H9 (cell line): ENCODE results near the gene C7. TPM values are rescaled to one million over a fixed set of nuclear protein-coding genes. Genes with fewer than 3 reads are reported as not detected.

Source experiments
- DNase-seq: peaks from one replicate; pipeline ENCODE4 v3.0.0-alpha.2; 2017
- H2AFZ ChIP-seq: one replicate; pipeline ENCODE4 v1.6.1; 2013; ENCODE audit warnings: mild to moderate bottlenecking, low read length, control low read depth, moderate library complexity
- H2AK5ac ChIP-seq: 2 replicates; pipeline ENCODE4 v1.6.1; 2013; ENCODE audit warnings: low read length, control low read depth, mixed read lengths; ENCODE audit not compliant: insufficient read length
- H2BK120ac ChIP-seq: one replicate; pipeline ENCODE4 v1.6.1; 2013; ENCODE audit warnings: low read depth, mild to moderate bottlenecking, low read length, control low read depth, inconsistent platforms; ENCODE audit not compliant: poor library complexity, severe bottlenecking
- H2BK12ac ChIP-seq: 2 replicates; pipeline ENCODE4 v1.6.1; 2013; ENCODE audit warnings: low read length, control low read depth, mixed read lengths, low read depth; ENCODE audit not compliant: insufficient read length
- H2BK15ac ChIP-seq: 2 replicates; pipeline ENCODE4 v1.6.1; 2013; ENCODE audit warnings: low read depth, low read length, control low read depth
- H2BK20ac ChIP-seq: one replicate; pipeline ENCODE4 v1.6.1; 2013; ENCODE audit warnings: low read depth, mild to moderate bottlenecking, low read length, control low read depth, inconsistent platforms; ENCODE audit not compliant: poor library complexity, severe bottlenecking
- H2BK5ac ChIP-seq: 2 replicates; pipeline ENCODE4 v1.6.1; 2013; ENCODE audit warnings: low read length, control low read depth, mixed read lengths; ENCODE audit not compliant: insufficient read length
- H3K14ac ChIP-seq: 2 replicates; pipeline ENCODE4 v1.6.1; 2013; ENCODE audit warnings: low read length, control low read depth; ENCODE audit not compliant: insufficient read depth
- H3K18ac ChIP-seq: 2 replicates; pipeline ENCODE4 v1.6.1; 2013; ENCODE audit warnings: low read depth, mild to moderate bottlenecking, mixed read lengths, low read length, control low read depth; ENCODE audit not compliant: insufficient read length
- H3K23ac ChIP-seq: 2 replicates; pipeline ENCODE4 v1.6.1; 2013; ENCODE audit warnings: low read length, control low read depth, mixed read lengths, low read depth; ENCODE audit not compliant: insufficient read length
- H3K23me2 ChIP-seq: 2 replicates; pipeline ENCODE4 v1.6.1; 2013; ENCODE audit warnings: low read depth, mild to moderate bottlenecking, mixed read lengths, low read length, control low read depth; ENCODE audit not compliant: insufficient read length, poor library complexity, severe bottlenecking
- H3K27ac ChIP-seq: 2 replicates; pipeline ENCODE4 v1.5.1; 2013; ENCODE audit warnings: low read length, control low read depth, mixed read lengths, low read depth; ENCODE audit not compliant: insufficient read length
- H3K27me3 ChIP-seq: 2 replicates; pipeline ENCODE4 v1.6.1; 2013; ENCODE audit warnings: low read length, control low read depth, inconsistent platforms; ENCODE audit not compliant: insufficient read depth
- H3K4ac ChIP-seq: 2 replicates; pipeline ENCODE4 v1.6.1; 2013; ENCODE audit warnings: low read depth, mild to moderate bottlenecking, control low read depth, inconsistent platforms, low read length, moderate library complexity
- H3K4me1 ChIP-seq: 2 replicates; pipeline ENCODE4 v1.6.1; 2013; ENCODE audit warnings: low read length, control low read depth, inconsistent platforms; ENCODE audit not compliant: insufficient read depth
- H3K4me2 ChIP-seq: 2 replicates; pipeline ENCODE4 v1.6.1; 2013; ENCODE audit warnings: low read length, control low read depth, mixed read lengths; ENCODE audit not compliant: insufficient read length, insufficient read depth
- H3K56ac ChIP-seq: 2 replicates; pipeline ENCODE4 v1.6.1; 2013; ENCODE audit warnings: low read depth, mild to moderate bottlenecking, mixed read lengths, low read length, control low read depth; ENCODE audit not compliant: insufficient read length
- H3K79me1 ChIP-seq: 2 replicates; pipeline ENCODE4 v1.6.1; 2013; ENCODE audit warnings: low read depth, mild to moderate bottlenecking, moderate library complexity, low read length, control low read depth, inconsistent platforms; ENCODE audit not compliant: insufficient read depth, poor library complexity, severe bottlenecking
- H3K79me2 ChIP-seq: 2 replicates; pipeline ENCODE4 v1.6.1; 2013; ENCODE audit warnings: low read length, control low read depth, inconsistent platforms; ENCODE audit not compliant: insufficient read depth
- H3K9ac ChIP-seq: 2 replicates; pipeline ENCODE4 v1.6.1; 2013; ENCODE audit warnings: low read length, control low read depth, mixed read lengths; ENCODE audit not compliant: insufficient read length; ENCODE audit errors: extremely low read depth
- H3K9me3 ChIP-seq: one replicate; pipeline ENCODE4 v1.6.1; 2013; ENCODE audit warnings: low read depth, low read length, inconsistent platforms; ENCODE audit not compliant: control insufficient read depth
- H3T11ph ChIP-seq: one replicate; pipeline ENCODE4 v1.6.1; 2013; ENCODE audit warnings: mild to moderate bottlenecking, low read length, control low read depth, inconsistent platforms
- H4K20me1 ChIP-seq: one replicate; pipeline ENCODE4 v1.6.1; 2013; ENCODE audit not compliant: control insufficient read depth, insufficient read length, insufficient read depth
- H4K5ac ChIP-seq: 2 replicates; pipeline ENCODE4 v1.6.1; 2013; ENCODE audit warnings: low read depth, mild to moderate bottlenecking, mixed read lengths, low read length, control low read depth; ENCODE audit not compliant: insufficient read length
- H4K8ac ChIP-seq: replicated peaks from 2 replicates; pipeline ENCODE4 v1.6.1; 2013; ENCODE audit warnings: low read length, control low read depth, mixed read lengths, low read depth; ENCODE audit not compliant: insufficient read length
- H4K91ac ChIP-seq: 2 replicates; pipeline ENCODE4 v1.6.1; 2013; ENCODE audit warnings: low read depth, mild to moderate bottlenecking, moderate library complexity, mixed read lengths, low read length, control low read depth; ENCODE audit not compliant: insufficient read length
- H3K27ac Mint-ChIP-seq, 3 experiments: 2 replicates in 2 of 3; 3 replicates in 1 of 3; pipeline ENCODE4 v1.8.0; 2020 to 2021; ENCODE audit warnings: mixed read lengths in 3 of 3, mild to moderate bottlenecking in 1 of 3, moderate library complexity in 1 of 3
- H3K27me3 Mint-ChIP-seq: 2 replicates; pipeline ENCODE4 v1.8.0; 2021; ENCODE audit warnings: low read depth, mild to moderate bottlenecking, moderate library complexity, mixed read lengths
- H3K36me3 Mint-ChIP-seq, 3 experiments: 2 replicates in 2 of 3; 3 replicates in 1 of 3; pipeline ENCODE4 v1.8.0; 2020 to 2021; ENCODE audit warnings: low read depth in 3 of 3, mixed read lengths in 3 of 3; ENCODE audit not compliant: insufficient read depth in 1 of 3
- H3K4me1 Mint-ChIP-seq, 2 experiments: 2 replicates each; pipeline ENCODE4 v1.8.0; 2020; ENCODE audit warnings: mixed read lengths in 2 of 2
- H3K4me3 Mint-ChIP-seq, 2 experiments: 2 replicates in 1 of 2; 3 replicates in 1 of 2; pipeline ENCODE4 v1.8.0; 2020 to 2021; ENCODE audit warnings: mild to moderate bottlenecking in 2 of 2, mixed read lengths in 2 of 2, moderate library complexity in 1 of 2
- H3K9me3 Mint-ChIP-seq, 2 experiments: 2 replicates in 1 of 2; 3 replicates in 1 of 2; pipeline ENCODE4 v1.8.0; 2020; ENCODE audit warnings: mild to moderate bottlenecking in 2 of 2, mixed read lengths in 2 of 2, moderate library complexity in 1 of 2
- CTCF ChIP-seq: fragments of 200-600 bp; sonication (generic); conservative IDR thresholded peaks from 3 replicates; pipeline ENCODE4 v1.8.0; 2021; ENCODE audit warnings: antibody characterized with exemption, mild to moderate bottlenecking
- WGBS: extraction: QIAGEN DNeasy Blood & Tissue Kit; methylation state at CpG from one replicate; pipeline ENCODE4 v1.1.7; 2013; ENCODE audit warnings: missing lambda C conversion rate, low lambda C conversion rate, mixed read lengths; ENCODE audit not compliant: insufficient read length; ENCODE audit errors: extremely low coverage; 5-methylcytosine and 5-hydroxymethylcytosine counted together
- total RNA-seq: library from RNA; stranded (reverse); gene quantifications from 2 replicates; pipeline ENCODE4 v1.2.1, GENCODE V29; 2021

C7 gene
- total RNA-seq, 1 experiment from 2014 or later = 0.52 TPM

DNA sequence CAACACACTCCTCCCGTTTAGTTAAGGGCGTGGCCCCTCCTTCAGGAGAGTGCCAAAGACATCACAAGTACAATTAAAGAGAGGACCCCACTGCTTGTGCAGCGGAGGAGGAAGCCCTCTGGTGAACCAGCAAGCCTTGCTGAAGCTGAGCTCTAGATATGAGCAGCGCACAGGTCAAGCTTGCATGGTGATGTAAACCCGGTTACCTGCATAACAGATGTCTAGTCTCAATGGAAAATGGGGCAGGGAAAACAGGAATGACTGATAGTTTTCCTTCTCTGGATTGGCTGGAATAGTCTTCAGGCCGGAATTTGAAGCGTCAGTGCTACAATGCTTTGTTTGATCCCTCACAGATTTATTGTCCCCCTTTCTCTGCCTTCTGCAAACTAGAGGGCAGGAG, 95.6 kb downstream of the C7 start:
- H3K27ac ChIP-seq = no peak overlapping the region
- no peak overlapping the region for H3K14ac ChIP-seq
- no peak overlapping the region for H3K23ac ChIP-seq
- H2AFZ ChIP-seq = no peak overlapping the region
- no peak overlapping the region for H3K4me3 Mint-ChIP-seq
- WGBS = no CpG with 5 or more reads among the region's 7 CpGs
- H3K18ac ChIP-seq = no peak overlapping the region
- no peaks in the 10 kb centered on the region; a peak in 1 of 5 replicates for H3K9me3 Mint-ChIP-seq
- peaks cover 0 to 3% of the 10 kb centered on the region in 2 experiments; a peak in 3 of 4 replicates for H3K4me1 Mint-ChIP-seq
- no peaks in the 10 kb centered on the region for H4K20me1 ChIP-seq
- H3T11ph ChIP-seq = no peak overlapping the region
- H3K9me3 ChIP-seq = no peaks in the 10 kb centered on the region
- H2BK15ac ChIP-seq = no peak overlapping the region
- no peak overlapping the region for H3K56ac ChIP-seq
- DNase-seq = no peak
- H3K79me2 ChIP-seq = no peaks in the 10 kb centered on the region
- H2BK12ac ChIP-seq = no peak overlapping the region
- no peak overlapping the region for H2BK5ac ChIP-seq
- H3K4me2 ChIP-seq = no peak overlapping the region
- H3K27me3 ChIP-seq = no peaks in the 10 kb centered on the region
- no peak overlapping the region for H2BK120ac ChIP-seq
- no peaks in the 10 kb centered on the region for H3K79me1 ChIP-seq
- H4K5ac ChIP-seq = no peak overlapping the region
- no peak overlapping the region for H4K91ac ChIP-seq
- H2AK5ac ChIP-seq = no peak overlapping the region
- no peak overlapping the region for H2BK20ac ChIP-seq
- H3K36me3 Mint-ChIP-seq = no peaks in the 10 kb centered on the region
- no peak overlapping the region for H4K8ac ChIP-seq
- no peaks in the 10 kb centered on the region for H3K27me3 Mint-ChIP-seq
- H3K23me2 ChIP-seq = no peaks in the 10 kb centered on the region
- TF ChIP-seq CTCF = no peak
- H3K9ac ChIP-seq = no peak overlapping the region
- H3K4ac ChIP-seq = no peak overlapping the region
- no peaks in the 10 kb centered on the region; the same call in 1 of the 2 replicates for H3K4me1 ChIP-seq
- no peak overlapping the region for H3K27ac Mint-ChIP-seq
